HCT116 (cell line): ENCODE results near the gene MAPK10. TPM values are rescaled to one million over a fixed set of nuclear protein-coding genes. Genes with fewer than 3 reads are reported as not detected.

Experiments
- ATAC-seq: fragments of 200-7000 bp; cut with Tn5 transposase; 2 replicates; pipeline ENCODE4 v1.9.1; 2020; ENCODE audit warnings: mild to moderate bottlenecking, moderate library complexity
- BruUV-seq: library from RNA; stranded (reverse); fragments of 400-500 nt; replicated peaks from 2 replicates; lab custom pipeline; 2021; lab: Mats Ljungman, UMichigan
- CTCF ChIA-PET: fragments of 300-600 bp; sonication (Branson Sonifier 250); formaldehyde crosslinking; loops from one replicate; lab custom pipeline; 2021; ENCODE audit warnings: antibody characterized with exemption; lab: Charles Lee
- POLR2A ChIA-PET: fragments of 300-600, 350-600 bp; sonication (Branson Sonifier 250); formaldehyde crosslinking; loops from one replicate; lab custom pipeline; 2021; ENCODE audit warnings: antibody characterized with exemption; lab: Charles Lee
- RAD21 ChIA-PET, 2 experiments: fragments of 300-600 bp; sonication (Branson Sonifier 250); formaldehyde crosslinking; loops; one replicate each; lab custom pipeline; 2023; ENCODE audit warnings: low total read pairs in 2 of 2; ENCODE audit not compliant: uncharacterized antibody in 2 of 2, unreplicated experiment in 2 of 2, low non-redundant PET in 1 of 2; lab: Charles Lee
- DNase-seq: peaks from one replicate; pipeline ENCODE4 v3.0.0-alpha.2; 2010; ENCODE audit warnings: low read depth, low spot score
- H2AFZ ChIP-seq: fragments of 200-600 bp; shearing (Covaris generic), sonication (generic); 2 replicates; pipeline ENCODE4 v1.6.1; 2017; ENCODE audit warnings: low read depth, mixed run types, mixed read lengths, antibody characterized with exemption, low read length; ENCODE audit not compliant: poor library complexity, severe bottlenecking
- H3K27ac ChIP-seq: 2 replicates; pipeline ENCODE4 v1.5.1; 2012; ENCODE audit warnings: low read depth, low read length
- H3K27me3 ChIP-seq: fragments of 200-600 bp; sonication (generic); 2 replicates; pipeline ENCODE4 v1.6.1; 2016; ENCODE audit warnings: mixed run types, low read length, mixed read lengths; ENCODE audit not compliant: insufficient read depth
- H3K36me3 ChIP-seq, 2 experiments: fragments of 200-500 bp in 1 of 2; fragments of 200-600 bp in 1 of 2; sonication (Bioruptor generic) in 1 of 2; sonication (generic) in 1 of 2; 2 replicates each; pipeline versions ENCODE4 v1.5.1 to v1.6.1; 2014 to 2016; ENCODE audit warnings: low read length in 2 of 2, inconsistent platforms in 1 of 2, mixed read lengths in 1 of 2, mixed run types in 1 of 2; ENCODE audit not compliant: insufficient read depth in 2 of 2, control insufficient read depth in 1 of 2
- H3K4me1 ChIP-seq, 2 experiments: fragments of 200-600 bp in 1 of 2; sonication (generic) in 1 of 2; 2 replicates each; pipeline versions ENCODE4 v1.5.1 to v1.6.1; 2012 to 2017; ENCODE audit warnings: low read length in 2 of 2, inconsistent platforms in 1 of 2, mild to moderate bottlenecking in 1 of 2, mixed read lengths in 1 of 2, mixed run types in 1 of 2, moderate library complexity in 1 of 2; ENCODE audit not compliant: insufficient read depth in 2 of 2, control insufficient read depth in 1 of 2
- H3K4me2 ChIP-seq: fragments of 200-600 bp; sonication (generic); 2 replicates; pipeline ENCODE4 v1.6.1; 2017; ENCODE audit warnings: mixed run types, low read length, mixed read lengths
- H3K4me3 ChIP-seq, 2 experiments: fragments of 200-600 bp in 1 of 2; sonication (generic) in 1 of 2; replicated peaks in 1 of 2; 2 replicates each; pipeline ENCODE4 v1.5.1; 2011 to 2016; ENCODE audit warnings: low read length in 2 of 2, control low read depth in 1 of 2, low read depth in 1 of 2, mild to moderate bottlenecking in 1 of 2, mixed read lengths in 1 of 2, mixed run types in 1 of 2
- H3K79me2 ChIP-seq: fragments of 200-600 bp; sonication (generic); 2 replicates; pipeline ENCODE4 v1.6.1; 2017; ENCODE audit warnings: mild to moderate bottlenecking, mixed run types, low read length, moderate library complexity, mixed read lengths; ENCODE audit not compliant: insufficient read depth
- H3K9ac ChIP-seq: fragments of 200-600 bp; sonication (generic); 2 replicates; pipeline ENCODE4 v1.6.1; 2016; ENCODE audit warnings: low read length, mixed read lengths
- H3K9me2 ChIP-seq: fragments of 200-600 bp; sonication (generic), shearing (Covaris generic); 2 replicates; pipeline ENCODE4 v1.6.1; 2017; ENCODE audit warnings: mixed run types, mild to moderate bottlenecking, moderate library complexity; ENCODE audit not compliant: insufficient read depth
- H3K9me3 ChIP-seq, 2 experiments: fragments of 200-500 bp in 1 of 2; fragments of 200-600 bp in 1 of 2; sonication (Bioruptor generic) in 1 of 2; sonication (generic) in 1 of 2; 2 replicates each; pipeline ENCODE4 v1.6.1; 2014 to 2017; ENCODE audit warnings: low read length in 2 of 2, mixed read lengths in 2 of 2, inconsistent platforms in 1 of 2, low read depth in 1 of 2, mild to moderate bottlenecking in 1 of 2, mixed run types in 1 of 2, moderate library complexity in 1 of 2; ENCODE audit not compliant: control insufficient read depth in 1 of 2, insufficient read depth in 1 of 2
- H4K20me1 ChIP-seq: fragments of 200-600 bp; sonication (generic), shearing (Covaris generic); 2 replicates; pipeline ENCODE4 v1.6.1; 2017; ENCODE audit warnings: mixed run types, mild to moderate bottlenecking, moderate library complexity; ENCODE audit not compliant: insufficient read depth
- EZH2 ChIP-seq: fragments of 200-600 bp; sonication (generic); IDR thresholded peaks from 2 replicates; pipeline ENCODE4 v1.6.1; 2017; ENCODE audit warnings: antibody characterized with exemption, mixed run types
- FOSL1 ChIP-seq: IDR thresholded peaks from 2 replicates; pipeline ENCODE4 v1.6.1; 2012; ENCODE audit warnings: low read depth
- POLR2A ChIP-seq: IDR thresholded peaks from 2 replicates; pipeline ENCODE4 v1.7.0; 2011; ENCODE audit warnings: borderline replicate concordance; ENCODE audit not compliant: insufficient read depth, insufficient read length; ENCODE audit errors: extremely low read depth
- SP1 ChIP-seq: IDR thresholded peaks from 2 replicates; pipeline ENCODE4 v1.6.1; 2012; ENCODE audit warnings: low read depth
- TCF7L2 ChIP-seq: IDR thresholded peaks from 2 replicates; pipeline ENCODE4 v1.7.0; 2011; ENCODE audit warnings: borderline replicate concordance, inconsistent platforms; ENCODE audit not compliant: insufficient read depth, insufficient read length; ENCODE audit errors: extremely low read depth
- ZFX ChIP-seq: fragments of 450-650 bp; IDR thresholded peaks from 2 replicates; pipeline ENCODE4 v1.6.1; 2017
- intact Hi-C: fragments of 100-400 bp; cut with micrococcal nuclease; formaldehyde crosslinking; loops from 2 replicates; pipeline ENCODE4 v1.10.0; 2022
- total RNA-seq: library from RNA; stranded (reverse); gene quantifications from one replicate; pipeline ENCODE4 v1.2.1, GENCODE V29; 2021; ENCODE audit not compliant: unreplicated experiment

MAPK10 gene
- total RNA-seq, 1 experiment from 2014 or later, result 0.52 TPM

- Histone ChIP-seq H3K4me1 (no peaks in the 10 kb centered on the region), H3K27me3 (no peaks in the 10 kb centered on the region), H4K20me1 (no peaks in the 10 kb centered on the region), H3K36me3 (no peaks in the 10 kb centered on the region), H2AFZ (no peak overlapping the region), H3K9ac (no peak overlapping the region), H3K4me3 (no peak overlapping the region), H3K27ac (no peak overlapping the region), H3K9me3 (no peaks in the 10 kb centered on the region), H3K79me2 (no peaks in the 10 kb centered on the region), H3K9me2 (no peaks in the 10 kb centered on the region), H3K4me2 (no peak overlapping the region)
- no TSS peak for BruUV-seq
- intact Hi-C loops, result no loop called here
- ATAC-seq, result no peak
- ChIA-PET POLR2A (no interaction called here), RAD21 (no interaction called here), CTCF (no interaction called here)
- DNase-seq, result no peak
- TF ChIP-seq EZH2, result no peak
Measured at GRCh38 chr4:86107112-86107511, 252.7 kb downstream of the MAPK10 start.

- Histone ChIP-seq H3K27me3 (no peaks in the 10 kb centered on the region), H3K4me2 (no peak overlapping the region), H3K79me2 (no peaks in the 10 kb centered on the region), H3K9ac (no peak overlapping the region), H2AFZ (no peak overlapping the region), H3K27ac (no peak overlapping the region), H3K4me3 (no peak overlapping the region), H3K9me3 (no peaks in the 10 kb centered on the region), H3K4me1 (no peaks in the 10 kb centered on the region), H4K20me1 (no peaks in the 10 kb centered on the region), H3K9me2 (no peaks in the 10 kb centered on the region), H3K36me3 (no peaks in the 10 kb centered on the region)
- no peak for DNase-seq
- ChIA-PET CTCF (no interaction called here), RAD21 (no interaction called here), POLR2A (no interaction called here)
- intact Hi-C loops, result no loop called here
- TF ChIP-seq ZFX, result no peak
- no peak for TF ChIP-seq FOSL1
- TF ChIP-seq TCF7L2, result no peak
- TF ChIP-seq SP1, result no peak
- no peak for TF ChIP-seq POLR2A
- ATAC-seq, result no peak
- BruUV-seq, result no TSS peak
Measured at GRCh38 chr4:86106475-86106874, 253.4 kb downstream of the MAPK10 start.
